ENCODE results near the gene ALS2CL. TPM values are rescaled to one million over a fixed set of nuclear protein-coding genes. Genes with fewer than 3 reads are reported as not detected.

ALS2CL gene
- total and polyA plus RNA-seq, 2 donors (not counting 3 experiments of a cell fraction or from before 2014, with no cell fraction given), result 7.8 to 10.1 TPM

GRCh38 chr3:46725621-46726314 lies 32.3 kb upstream of the ALS2CL start:
- Histone ChIP-seq H3K9me1 (replicated peaks; ENCODE audit: control insufficient read depth, extremely low read depth, insufficient read depth, low read length) (no peaks in the 10 kb centered on the region), H3K79me2 (ENCODE audit: control insufficient read depth, insufficient read depth, low read length) (no peaks in the 10 kb centered on the region), H3K4me3 (replicated peaks in 1 of 3; ENCODE audit: insufficient read depth in 1 of 3, low read depth in 1 of 3, low read length in 3 of 3) (no peak overlapping the region), H3K9ac (replicated peaks; ENCODE audit: extremely low read depth, insufficient read depth, low read length) (no peak overlapping the region), H3K4me2 (ENCODE audit: insufficient read depth, low read length) (no peak overlapping the region), H3K4me1 (ENCODE audit: control insufficient read depth, extremely low read depth, insufficient read depth, low read length) (no peaks in the 10 kb centered on the region), H3K27ac (ENCODE audit: insufficient read depth, low read depth, low read length) (no peak overlapping the region), H3K36me3 (ENCODE audit: control insufficient read depth in 2 of 2, extremely low read depth in 1 of 2, insufficient read depth in 2 of 2, low read length in 2 of 2) (no peaks in the 10 kb centered on the region), H3K9me3 (replicated peaks; ENCODE audit: control insufficient read depth, insufficient read depth, low read length) (no peaks in the 10 kb centered on the region), H2AFZ (ENCODE audit: low read depth, low read length) (no peak overlapping the region), H4K20me1 (replicated peaks; ENCODE audit: control insufficient read depth, extremely low read depth, insufficient read depth, low read length) (no peaks in the 10 kb centered on the region), H3K27me3 (ENCODE audit: control insufficient read depth in 2 of 2, insufficient read depth in 2 of 2, low read length in 2 of 2) (peaks cover 8 to 9% of the 10 kb centered on the region in 2 experiments)
- POLR2A ChIA-PET, result no interaction called here
- no peak for DNase-seq (ENCODE audit: low read depth, low spot score)
- dilution Hi-C loops (cut with MboI; ENCODE audit: extremely low pct_ligation_motif_present, low sequenced_read_pairs), result no loop called here
- no TSS peak for BruUV-seq (replicated peaks)
- TF ChIP-seq EZH2 (IDR thresholded peaks at IDR 0.05; ENCODE audit: borderline replicate concordance, low read depth, low read length, severe bottlenecking) (no peak), JUN (IDR thresholded peaks at IDR 0.05; ENCODE audit: borderline replicate concordance, insufficient read depth, insufficient read length, low read depth) (no peak), MYC (IDR thresholded peaks at IDR 0.05; ENCODE audit: low read depth, low read length) (no peak), POLR2AphosphoS5 (IDR thresholded peaks at IDR 0.05; ENCODE audit: insufficient read depth, low read depth, low read length) (no peak)
- CTCF ChIA-PET, result interaction anchor here (1.1 kb wide), 1 partner anchor 10 kb away, joined by 3 read pairs; no protein-coding TSS in a partner anchor
- intact Hi-C loops (cut with micrococcal nuclease), result no loop called here
- FAIRE-seq, result no peak

- Histone ChIP-seq H2AFZ (ENCODE audit: low read depth, low read length) (no peak overlapping the region), H3K27me3 (ENCODE audit: control insufficient read depth in 2 of 2, insufficient read depth in 2 of 2, low read length in 2 of 2) (peaks cover 9 to 11% of the 10 kb centered on the region in 2 experiments), H3K36me3 (ENCODE audit: control insufficient read depth in 2 of 2, extremely low read depth in 1 of 2, insufficient read depth in 2 of 2, low read length in 2 of 2) (no peaks in the 10 kb centered on the region), H3K4me3 (replicated peaks in 1 of 3; ENCODE audit: insufficient read depth in 1 of 3, low read depth in 1 of 3, low read length in 3 of 3) (no peak overlapping the region), H3K79me2 (ENCODE audit: control insufficient read depth, insufficient read depth, low read length) (no peaks in the 10 kb centered on the region), H3K4me2 (ENCODE audit: insufficient read depth, low read length) (no peak overlapping the region), H3K9me3 (replicated peaks; ENCODE audit: control insufficient read depth, insufficient read depth, low read length) (no peaks in the 10 kb centered on the region), H3K27ac (ENCODE audit: insufficient read depth, low read depth, low read length) (no peak overlapping the region), H4K20me1 (replicated peaks; ENCODE audit: control insufficient read depth, extremely low read depth, insufficient read depth, low read length) (no peaks in the 10 kb centered on the region), H3K4me1 (ENCODE audit: control insufficient read depth, extremely low read depth, insufficient read depth, low read length) (no peaks in the 10 kb centered on the region), H3K9ac (replicated peaks; ENCODE audit: extremely low read depth, insufficient read depth, low read length) (no peak overlapping the region), H3K9me1 (replicated peaks; ENCODE audit: control insufficient read depth, extremely low read depth, insufficient read depth, low read length) (no peaks in the 10 kb centered on the region)
- TF ChIP-seq, protein P1, sequence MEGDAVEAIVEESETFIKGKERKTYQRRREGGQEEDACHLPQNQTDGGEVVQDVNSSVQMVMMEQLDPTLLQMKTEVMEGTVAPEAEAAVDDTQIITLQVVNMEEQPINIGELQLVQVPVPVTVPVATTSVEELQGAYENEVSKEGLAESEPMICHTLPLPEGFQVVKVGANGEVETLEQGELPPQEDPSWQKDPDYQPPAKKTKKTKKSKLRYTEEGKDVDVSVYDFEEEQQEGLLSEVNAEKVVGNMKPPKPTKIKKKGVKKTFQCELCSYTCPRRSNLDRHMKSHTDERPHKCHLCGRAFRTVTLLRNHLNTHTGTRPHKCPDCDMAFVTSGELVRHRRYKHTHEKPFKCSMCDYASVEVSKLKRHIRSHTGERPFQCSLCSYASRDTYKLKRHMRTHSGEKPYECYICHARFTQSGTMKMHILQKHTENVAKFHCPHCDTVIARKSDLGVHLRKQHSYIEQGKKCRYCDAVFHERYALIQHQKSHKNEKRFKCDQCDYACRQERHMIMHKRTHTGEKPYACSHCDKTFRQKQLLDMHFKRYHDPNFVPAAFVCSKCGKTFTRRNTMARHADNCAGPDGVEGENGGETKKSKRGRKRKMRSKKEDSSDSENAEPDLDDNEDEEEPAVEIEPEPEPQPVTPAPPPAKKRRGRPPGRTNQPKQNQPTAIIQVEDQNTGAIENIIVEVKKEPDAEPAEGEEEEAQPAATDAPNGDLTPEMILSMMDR (IDR thresholded peaks at IDR 0.05; ENCODE audit: extremely low read depth in 1 of 2, insufficient read depth in 1 of 2, low read depth in 1 of 2, low read length in 2 of 2), result no peak
- no peak for TF ChIP-seq POLR2AphosphoS5 (IDR thresholded peaks at IDR 0.05; ENCODE audit: insufficient read depth, low read depth, low read length)
- TF ChIP-seq MAX (IDR thresholded peaks at IDR 0.05; ENCODE audit: insufficient read depth, insufficient read length), result no peak
- TF ChIP-seq EZH2 (IDR thresholded peaks at IDR 0.05; ENCODE audit: borderline replicate concordance, low read depth, low read length, severe bottlenecking), result no peak
- no peak for TF ChIP-seq JUN (IDR thresholded peaks at IDR 0.05; ENCODE audit: borderline replicate concordance, insufficient read depth, insufficient read length, low read depth)
- TF ChIP-seq FOS (IDR thresholded peaks at IDR 0.05; ENCODE audit: borderline replicate concordance, insufficient read depth, low read length), result no peak
- TF ChIP-seq MYC (IDR thresholded peaks at IDR 0.05; ENCODE audit: low read depth, low read length), result no peak
- no peak for TF ChIP-seq GATA2 (IDR thresholded peaks at IDR 0.05; ENCODE audit: insufficient read depth, insufficient read length, low read depth, low read length)
- TF ChIP-seq POLR2A (IDR thresholded peaks at IDR 0.05; ENCODE audit: low read depth, low read length), result no peak
- intact Hi-C loops (cut with micrococcal nuclease) (no loop called here), dilution Hi-C loops (cut with MboI; ENCODE audit: extremely low pct_ligation_motif_present, low sequenced_read_pairs) (no loop called here)
- ChIA-PET POLR2A (no interaction called here), CTCF (interaction anchor here (1.0 to 1.3 kb wide), 2 partner anchors 14 to 121 kb away, joined by 3 to 5 read pairs; no protein-coding TSS in a partner anchor)
- BruUV-seq (replicated peaks), result no TSS peak
- no peak for FAIRE-seq
- DNase-seq (ENCODE audit: low read depth, low spot score), result no peak
These were observed 30.9 kb upstream of the ALS2CL start for GRCh38 chr3:46724424-46724823.

Measured in endothelial cell of umbilical vein (primary cell).